ENCODE measurements around the gene DCST1. TPM values are rescaled to one million over a fixed set of nuclear protein-coding genes. Genes with fewer than 3 reads are reported as not detected.
A peak's percentile ranks its signal among the peaks of the same experiment; 100 is the strongest.

DCST1 gene
- total RNA-seq, 1 experiment from 2014 or later, result not detected

DNA sequence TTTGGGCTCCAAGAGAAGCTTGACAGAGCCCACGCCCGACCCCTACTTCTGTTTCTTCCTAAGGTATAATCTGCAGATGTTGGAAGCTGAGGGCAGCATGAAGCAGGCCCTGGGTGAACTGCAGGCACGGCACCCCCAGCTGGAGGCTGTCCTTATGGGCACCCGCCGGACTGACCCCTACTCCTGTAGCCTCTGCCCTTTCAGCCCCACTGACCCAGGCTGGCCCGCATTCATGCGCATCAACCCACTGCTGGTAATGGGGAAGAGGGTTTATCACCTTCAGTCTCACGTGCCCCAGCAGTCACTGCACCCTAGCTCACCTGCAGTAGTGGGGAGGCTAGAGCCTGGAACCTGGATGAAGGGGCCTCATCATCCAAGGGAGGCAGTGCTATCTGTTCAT lies 43.3 kb upstream of the DCST1 start:
- Histone ChIP-seq H3K4me1 (ENCODE audit: insufficient read depth, low read length) (no peaks in the 10 kb centered on the region), H3K9ac (ENCODE audit: low read length) (no peak overlapping the region), H3K9me3 (ENCODE audit: low read length) (no peaks in the 10 kb centered on the region), H3K9me2 (replicated peaks; ENCODE audit: low read length) (no peaks in the 10 kb centered on the region), H4K20me1 (ENCODE audit: low read length) (peaks cover 16% of the 10 kb centered on the region; the same call in 1 of the 2 replicates), H3K27me3 (ENCODE audit: low read length) (no peaks in the 10 kb centered on the region), H3K4me3 (ENCODE audit: low read length) (no peak overlapping the region), H3K4me2 (ENCODE audit: low read length) (no peak overlapping the region), H3K27ac (ENCODE audit: low read length) (no peak overlapping the region), H2AFZ (ENCODE audit: low read length) (no peak overlapping the region), H3F3A (ENCODE audit: low read length, unreplicated experiment) (no peaks in the 10 kb centered on the region), H3K36me3 (ENCODE audit: low read depth, low read length) (peaks cover 38% of the 10 kb centered on the region), H3K79me2 (ENCODE audit: low read length) (peaks cover 38% of the 10 kb centered on the region)
- TF ChIP-seq EZH2 (IDR thresholded peaks at IDR 0.05; ENCODE audit: low read length, unreplicated experiment) (no peak), EZH2phosphoT487 (IDR thresholded peaks at IDR 0.05; ENCODE audit: borderline replicate concordance, low read length) (no peak)
- TF ChIP-seq, protein P1, sequence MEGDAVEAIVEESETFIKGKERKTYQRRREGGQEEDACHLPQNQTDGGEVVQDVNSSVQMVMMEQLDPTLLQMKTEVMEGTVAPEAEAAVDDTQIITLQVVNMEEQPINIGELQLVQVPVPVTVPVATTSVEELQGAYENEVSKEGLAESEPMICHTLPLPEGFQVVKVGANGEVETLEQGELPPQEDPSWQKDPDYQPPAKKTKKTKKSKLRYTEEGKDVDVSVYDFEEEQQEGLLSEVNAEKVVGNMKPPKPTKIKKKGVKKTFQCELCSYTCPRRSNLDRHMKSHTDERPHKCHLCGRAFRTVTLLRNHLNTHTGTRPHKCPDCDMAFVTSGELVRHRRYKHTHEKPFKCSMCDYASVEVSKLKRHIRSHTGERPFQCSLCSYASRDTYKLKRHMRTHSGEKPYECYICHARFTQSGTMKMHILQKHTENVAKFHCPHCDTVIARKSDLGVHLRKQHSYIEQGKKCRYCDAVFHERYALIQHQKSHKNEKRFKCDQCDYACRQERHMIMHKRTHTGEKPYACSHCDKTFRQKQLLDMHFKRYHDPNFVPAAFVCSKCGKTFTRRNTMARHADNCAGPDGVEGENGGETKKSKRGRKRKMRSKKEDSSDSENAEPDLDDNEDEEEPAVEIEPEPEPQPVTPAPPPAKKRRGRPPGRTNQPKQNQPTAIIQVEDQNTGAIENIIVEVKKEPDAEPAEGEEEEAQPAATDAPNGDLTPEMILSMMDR (conservative IDR thresholded peaks at IDR 0.05; ENCODE audit: low read depth, low read length), result no peak
- BruUV-seq (replicated peaks), result no TSS peak
- ATAC-seq (no peak), DNase-seq (no peak)
- POLR2A ChIA-PET (ENCODE audit: unreplicated experiment), result no interaction called here
- intact Hi-C loops (cut with micrococcal nuclease), result no loop called here
- CTCF ChIA-PET, result interaction anchor here (0.6 kb wide), 1 partner anchor 39 kb away, joined by 4 read pairs; no protein-coding TSS in a partner anchor

DNA sequence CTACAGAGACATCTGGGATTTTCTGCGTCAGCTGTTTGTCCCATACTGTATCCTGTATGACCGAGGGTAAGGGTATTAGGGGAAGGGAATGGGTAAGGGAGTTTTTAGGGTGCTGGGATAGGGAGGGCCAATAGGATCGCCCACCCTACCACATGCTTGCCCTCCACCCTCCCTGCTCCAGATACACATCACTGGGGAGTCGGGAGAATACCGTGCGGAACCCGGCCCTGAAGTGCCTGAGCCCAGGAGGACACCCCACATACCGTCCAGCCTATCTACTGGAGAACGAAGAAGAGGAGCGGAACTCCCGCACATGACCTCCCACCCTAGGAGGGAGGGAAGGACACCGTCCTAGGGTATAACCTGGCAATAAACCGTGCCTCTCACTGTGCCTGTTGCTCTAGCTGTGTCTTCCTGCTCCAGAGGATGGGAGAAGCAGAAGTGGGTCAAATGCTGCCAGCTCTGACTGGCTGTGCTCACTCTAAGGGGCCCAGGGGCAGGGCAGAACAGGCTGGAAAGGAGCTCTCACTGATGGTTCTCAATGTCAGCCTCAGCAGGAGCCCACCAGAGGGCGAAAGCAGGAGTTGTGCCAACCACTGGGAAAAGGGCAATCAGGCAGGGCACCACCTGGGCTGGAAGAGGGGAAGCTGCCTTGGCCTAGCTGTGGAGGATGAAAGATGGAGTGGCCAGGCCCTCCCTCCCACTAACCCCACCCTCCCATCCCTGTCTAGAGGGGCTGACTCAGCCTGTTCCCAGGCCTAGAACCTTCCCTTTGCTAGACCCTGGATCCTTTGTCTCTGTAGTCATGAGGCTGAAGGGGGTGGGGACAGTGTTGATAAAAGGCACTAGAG lies 40.7 kb upstream of the DCST1 start:
- DNase-seq, result peak; percentile 46
- no peak overlapping the region for H2AFZ ChIP-seq (ENCODE audit: low read length)
- TF ChIP-seq EZH2 (IDR thresholded peaks at IDR 0.05; ENCODE audit: low read length, unreplicated experiment) (no peak), EZH2phosphoT487 (IDR thresholded peaks at IDR 0.05; ENCODE audit: borderline replicate concordance, low read length) (no peak)
- TF ChIP-seq, protein P1 (conservative IDR thresholded peaks at IDR 0.05; ENCODE audit: low read depth, low read length), result peak; percentile 47
- peak; percentile 40 for ATAC-seq
- H3F3A ChIP-seq (ENCODE audit: low read length, unreplicated experiment), result no peaks in the 10 kb centered on the region
- no peaks in the 10 kb centered on the region for H3K4me1 ChIP-seq (ENCODE audit: insufficient read depth, low read length)
- peaks cover 26% of the 10 kb centered on the region for H3K36me3 ChIP-seq (ENCODE audit: low read depth, low read length)
- H3K9me2 ChIP-seq (replicated peaks; ENCODE audit: low read length), result no peaks in the 10 kb centered on the region
- H3K9ac ChIP-seq (ENCODE audit: low read length), result no peak overlapping the region
- POLR2A ChIA-PET (ENCODE audit: unreplicated experiment), result interaction anchor here (1.3 kb wide), 1 partner anchor 9 kb away, joined by 4 read pairs; the partner anchor contains the start of gene FLAD1
- H3K4me3 ChIP-seq (ENCODE audit: low read length), result no peak overlapping the region
- H3K4me2 ChIP-seq (ENCODE audit: low read length), result no peak overlapping the region
- BruUV-seq (replicated peaks), result no TSS peak
- H4K20me1 ChIP-seq (ENCODE audit: low read length), result peaks cover 15% of the 10 kb centered on the region; the same call in 1 of the 2 replicates
- no peaks in the 10 kb centered on the region for H3K9me3 ChIP-seq (ENCODE audit: low read length)
- CTCF ChIA-PET, result interaction anchor here (0.8 to 1.1 kb wide), 3 partner anchors 9 to 37 kb away, joined by 6 to 7 read pairs (median 6); partner anchors contain the start of genes PBXIP1 and PYGO2
- no peak overlapping the region for H3K27ac ChIP-seq (ENCODE audit: low read length)
- peaks cover 12% of the 10 kb centered on the region for H3K79me2 ChIP-seq (ENCODE audit: low read length)
- no peaks in the 10 kb centered on the region for H3K27me3 ChIP-seq (ENCODE audit: low read length)
- intact Hi-C loops (cut with micrococcal nuclease), result no loop called here
